ENCODE measurements around the gene DIAPH2.

Gene DIAPH2

DNA sequence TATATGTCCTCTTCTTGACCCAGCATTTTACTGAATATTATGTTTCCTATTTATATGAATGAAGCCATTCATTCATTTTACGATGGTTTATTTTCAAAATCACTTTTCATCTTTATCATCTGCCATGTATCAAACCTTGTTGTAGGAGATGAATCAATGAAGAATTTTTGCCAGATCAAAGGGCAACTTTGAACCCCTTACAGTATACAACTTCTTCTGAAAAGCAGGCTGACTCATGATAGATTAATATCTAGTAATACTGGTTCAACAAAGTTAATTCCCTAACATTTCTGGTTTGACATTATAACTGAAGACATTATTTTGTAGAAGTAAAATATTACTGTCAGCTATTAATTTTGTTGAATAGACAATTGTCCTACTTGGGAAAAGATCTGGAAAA, 425.1 kb downstream of the DIAPH2 start:
- TF ChIP-seq, protein P1, sequence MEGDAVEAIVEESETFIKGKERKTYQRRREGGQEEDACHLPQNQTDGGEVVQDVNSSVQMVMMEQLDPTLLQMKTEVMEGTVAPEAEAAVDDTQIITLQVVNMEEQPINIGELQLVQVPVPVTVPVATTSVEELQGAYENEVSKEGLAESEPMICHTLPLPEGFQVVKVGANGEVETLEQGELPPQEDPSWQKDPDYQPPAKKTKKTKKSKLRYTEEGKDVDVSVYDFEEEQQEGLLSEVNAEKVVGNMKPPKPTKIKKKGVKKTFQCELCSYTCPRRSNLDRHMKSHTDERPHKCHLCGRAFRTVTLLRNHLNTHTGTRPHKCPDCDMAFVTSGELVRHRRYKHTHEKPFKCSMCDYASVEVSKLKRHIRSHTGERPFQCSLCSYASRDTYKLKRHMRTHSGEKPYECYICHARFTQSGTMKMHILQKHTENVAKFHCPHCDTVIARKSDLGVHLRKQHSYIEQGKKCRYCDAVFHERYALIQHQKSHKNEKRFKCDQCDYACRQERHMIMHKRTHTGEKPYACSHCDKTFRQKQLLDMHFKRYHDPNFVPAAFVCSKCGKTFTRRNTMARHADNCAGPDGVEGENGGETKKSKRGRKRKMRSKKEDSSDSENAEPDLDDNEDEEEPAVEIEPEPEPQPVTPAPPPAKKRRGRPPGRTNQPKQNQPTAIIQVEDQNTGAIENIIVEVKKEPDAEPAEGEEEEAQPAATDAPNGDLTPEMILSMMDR (IDR thresholded peaks at IDR 0.05), result no peak

DNA sequence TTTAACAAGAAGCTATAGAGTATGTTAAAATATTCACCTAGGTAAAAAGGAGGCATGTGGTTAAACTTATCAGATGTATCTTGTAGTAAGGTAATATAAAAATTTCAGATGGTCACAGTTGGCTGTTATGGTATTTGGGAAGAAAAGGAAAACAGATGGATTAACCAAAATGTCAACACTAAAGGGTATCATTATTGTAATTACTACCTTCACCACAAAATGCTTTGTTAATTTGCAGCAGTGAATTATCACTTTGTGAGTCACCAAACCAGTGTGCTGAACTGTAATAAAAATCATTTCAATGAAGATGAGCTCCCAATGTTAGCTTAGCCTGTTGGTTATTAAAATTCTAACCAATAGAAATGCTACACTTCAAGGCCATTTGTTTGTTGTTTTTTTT, 432.9 kb downstream of the DIAPH2 start:
- TF ChIP-seq, protein P1 (IDR thresholded peaks at IDR 0.05), result no peak

DNA sequence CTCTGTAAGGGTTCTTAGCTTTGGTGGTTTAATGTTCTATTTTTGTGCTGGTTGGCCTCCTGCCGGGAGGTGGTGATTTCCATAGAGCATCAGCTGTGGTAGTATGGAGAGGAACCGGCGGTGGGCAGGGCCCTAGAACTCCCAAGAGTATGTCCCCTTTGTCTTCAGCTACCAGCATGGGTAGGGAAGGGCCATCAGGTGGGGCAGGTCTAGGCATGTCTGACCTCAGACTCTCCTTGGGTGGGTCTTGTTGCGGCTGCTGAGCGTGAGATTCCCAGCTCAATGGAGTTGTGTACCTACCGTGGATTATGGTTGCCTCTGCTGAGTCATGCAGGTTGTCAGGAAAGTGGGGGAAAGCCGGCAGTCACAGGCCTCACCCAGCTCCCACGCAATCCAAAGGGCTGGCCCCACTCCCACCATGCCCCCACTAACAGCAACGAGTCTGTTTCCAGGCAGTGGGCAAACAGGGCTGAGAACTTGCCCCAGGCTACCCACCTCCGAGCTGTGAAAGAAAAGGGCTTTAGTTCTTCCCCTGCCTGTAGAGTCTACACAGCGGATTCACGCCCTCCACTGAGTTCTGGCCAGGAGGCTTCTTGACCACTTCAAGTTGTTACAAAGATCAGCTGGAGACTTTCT, 434.9 kb downstream of the DIAPH2 start:
- TF ChIP-seq, protein P1 (IDR thresholded peaks at IDR 0.05), result no peak

DNA sequence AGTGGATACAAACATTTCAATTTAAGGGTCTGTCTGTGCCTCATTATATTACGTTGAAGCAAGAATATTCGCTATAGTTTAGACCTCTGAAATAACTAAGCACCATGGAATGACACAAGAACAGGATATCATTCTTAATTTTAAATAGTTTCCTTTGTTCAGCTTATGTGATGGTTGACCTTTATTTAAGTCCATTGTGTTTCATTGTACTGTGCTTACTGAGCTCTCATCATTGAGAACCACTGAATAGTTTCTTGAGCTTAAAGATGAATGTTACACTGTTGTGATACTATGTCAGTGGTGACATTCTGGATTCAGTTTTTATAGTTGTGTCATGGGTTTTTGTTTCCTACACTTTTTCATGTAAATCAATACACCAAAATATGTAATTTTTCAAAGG, 438.4 kb downstream of the DIAPH2 start:
- TF ChIP-seq, protein P1 (IDR thresholded peaks at IDR 0.05), result no peak

DNA sequence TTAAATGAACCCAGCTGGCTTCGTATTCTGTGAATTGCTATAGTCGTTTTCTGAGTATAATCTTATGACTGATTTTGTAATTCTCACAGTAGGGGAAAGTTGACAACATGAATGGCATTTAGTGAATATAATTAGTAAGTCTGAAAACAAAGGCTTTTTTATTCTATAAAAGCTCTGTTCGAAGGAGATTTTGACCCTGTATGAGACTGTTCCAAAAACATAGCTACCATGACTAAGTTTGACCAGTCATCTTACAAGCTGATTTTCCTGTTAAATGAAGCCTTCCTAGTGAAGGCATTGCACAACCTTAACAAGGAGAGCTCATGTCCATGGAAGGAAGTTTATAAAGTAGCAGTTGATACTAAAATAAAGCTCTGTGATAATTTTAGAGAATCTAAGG, 441.4 kb downstream of the DIAPH2 start:
- TF ChIP-seq, protein P1 (IDR thresholded peaks at IDR 0.05), result no peak

DNA sequence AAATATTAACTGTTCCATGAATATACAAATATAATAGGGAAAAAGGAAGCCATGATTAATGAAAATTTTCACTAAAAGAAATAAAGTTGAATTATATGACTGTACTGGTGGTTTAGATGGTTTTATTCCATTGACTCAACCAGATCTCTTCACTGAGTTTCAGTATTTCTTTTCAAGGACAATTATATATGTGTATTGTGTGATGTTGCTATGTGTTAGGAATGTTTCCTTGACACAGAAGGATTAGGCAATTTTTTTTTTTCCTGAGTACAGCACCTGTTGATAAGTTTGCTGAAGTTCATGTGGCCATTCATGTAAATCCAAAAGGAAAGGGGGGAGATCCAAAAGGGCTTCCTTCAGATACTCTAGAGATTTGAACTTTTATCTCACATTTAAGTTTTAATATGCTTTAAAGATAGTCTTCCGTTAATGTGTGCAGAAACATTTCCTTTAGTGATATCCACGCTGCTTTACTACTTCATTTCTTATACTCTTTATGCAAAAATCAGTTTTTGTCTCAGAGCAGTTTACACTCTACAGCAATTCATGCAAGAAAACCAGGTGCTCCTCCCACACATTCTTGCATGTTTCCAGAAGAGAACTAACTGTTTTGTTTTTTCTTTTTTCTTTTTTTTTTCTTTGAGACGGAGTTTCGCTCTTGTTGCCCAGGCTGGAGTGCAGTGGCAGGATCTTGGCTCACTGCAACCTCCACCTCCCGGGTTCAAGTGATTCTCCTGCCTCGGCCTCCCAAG, 448.2 kb downstream of the DIAPH2 start:
- TF ChIP-seq, protein P1 (IDR thresholded peaks at IDR 0.05), result no peak

DNA sequence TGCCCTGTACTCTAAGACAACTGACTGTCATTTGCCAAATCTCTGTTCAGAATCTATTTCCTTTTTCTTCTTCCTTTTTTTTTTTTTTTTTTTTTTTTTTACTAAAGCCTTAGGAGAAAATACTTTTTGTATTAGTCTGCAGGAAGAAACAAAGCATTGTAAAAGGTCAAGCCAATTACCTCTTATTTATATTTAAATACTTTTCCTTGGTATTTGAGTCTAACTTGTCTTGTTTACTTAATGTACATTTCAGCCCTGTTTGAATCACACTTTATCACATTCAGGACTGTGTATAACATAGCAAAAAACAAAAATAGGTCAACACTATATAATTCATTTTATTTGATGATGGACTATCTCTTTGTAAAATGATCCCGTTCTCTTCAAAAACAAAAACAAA, 461.3 kb downstream of the DIAPH2 start:
- TF ChIP-seq, protein P1 (IDR thresholded peaks at IDR 0.05), result no peak
